GM19328 (cell line): Measurements from ENCODE around the gene PLXNB1.

Experiments
- ATAC-seq: cut with Tn5 transposase; IDR thresholded peaks from one replicate; pipeline ENCODE4 v1.9.1; 2021; ENCODE audit warnings: mild to moderate bottlenecking, moderate library complexity; ENCODE audit not compliant: unreplicated experiment

Gene PLXNB1

GRCh38 chr3:48435223-48435595 lies 5.3 kb upstream of the PLXNB1 start:
- ATAC-seq = no peak

DNA sequence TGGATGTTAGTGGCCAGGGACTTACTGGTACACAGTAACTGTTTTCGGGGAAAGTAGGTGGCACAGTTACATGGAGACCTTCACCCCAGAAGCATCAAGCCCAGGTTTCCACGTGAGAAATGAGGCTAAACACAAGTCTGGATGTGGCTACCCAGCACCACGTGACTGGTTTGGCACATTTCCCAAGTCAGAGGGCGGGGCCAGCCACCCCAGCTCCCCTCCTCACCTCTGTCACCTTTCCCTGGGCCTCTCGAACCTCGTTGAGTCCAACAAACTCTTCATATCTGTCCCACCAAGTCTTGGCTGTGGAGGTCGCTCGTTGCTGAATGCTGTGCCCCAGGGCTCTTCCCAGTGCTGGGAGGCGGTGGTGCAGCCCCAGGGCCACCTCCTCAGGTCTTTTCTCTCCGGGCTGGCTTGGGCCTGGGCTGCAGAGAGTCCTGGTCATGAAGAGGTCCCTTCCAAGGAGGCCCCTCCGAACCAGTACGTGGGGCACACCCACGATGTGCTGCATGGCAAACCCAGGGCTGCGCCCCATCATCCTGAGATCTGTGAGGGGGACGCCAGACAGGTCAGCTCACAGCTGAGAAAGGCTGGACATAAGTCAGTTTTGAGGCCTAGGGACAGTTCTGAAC lies 4.8 kb upstream of the PLXNB1 start:
- ATAC-seq = no peak

GRCh38 chr3:48433472-48434118 lies 3.7 kb upstream of the PLXNB1 start:
- ATAC-seq = no peak

DNA sequence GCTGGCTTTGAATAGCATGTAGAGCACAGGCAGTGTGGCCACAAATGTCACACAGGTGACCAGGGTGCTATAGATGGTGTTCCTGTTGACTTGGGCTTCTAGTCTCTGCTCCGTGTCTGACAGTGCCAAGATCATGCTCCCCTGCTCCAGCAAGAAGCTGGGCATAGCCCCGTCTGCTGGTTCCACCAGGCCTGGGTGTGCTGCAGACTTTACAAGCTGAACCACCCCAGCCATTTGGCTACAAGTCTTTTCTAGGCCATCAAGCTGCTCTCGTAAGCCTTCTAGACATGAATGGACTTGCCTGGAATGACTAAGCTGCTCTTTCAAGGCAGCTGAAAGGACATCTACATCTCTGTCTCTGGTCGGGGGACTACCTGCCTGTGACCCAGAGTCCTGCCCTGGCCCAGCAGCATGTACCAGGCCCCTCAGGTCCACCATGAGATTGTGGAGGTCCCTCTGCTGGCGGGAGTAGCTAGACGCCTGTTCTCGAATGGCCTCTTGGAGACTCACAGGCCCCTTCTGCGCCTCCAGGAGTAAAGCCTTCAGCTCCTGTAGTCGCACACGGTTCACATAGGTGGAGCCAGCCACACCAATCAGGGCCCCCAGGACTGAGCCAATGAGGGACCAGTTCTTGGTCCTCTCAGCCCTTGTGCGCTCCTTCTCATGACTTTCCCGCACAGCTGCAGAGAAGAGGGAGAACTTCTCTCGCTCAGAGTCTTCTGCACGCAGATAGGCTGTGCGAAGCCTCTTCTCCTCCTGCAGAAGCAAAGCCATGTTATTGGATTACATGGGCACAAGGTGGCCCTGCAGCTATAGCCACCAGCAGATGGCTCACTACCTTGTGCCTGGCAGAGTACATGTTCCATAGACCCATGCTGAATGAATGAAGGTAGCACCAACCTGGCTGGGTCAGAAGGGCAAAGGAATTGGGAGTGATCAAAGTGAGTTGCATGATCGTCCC lies 2.8 kb upstream of the PLXNB1 start:
- no peak for ATAC-seq

- no peak for ATAC-seq
Observed at GRCh38 chr3:48431224-48432029, 1.5 kb upstream of the PLXNB1 start.

- no peak for ATAC-seq
Observed at GRCh38 chr3:48430708-48431101, 819 bp upstream of the PLXNB1 start.

DNA sequence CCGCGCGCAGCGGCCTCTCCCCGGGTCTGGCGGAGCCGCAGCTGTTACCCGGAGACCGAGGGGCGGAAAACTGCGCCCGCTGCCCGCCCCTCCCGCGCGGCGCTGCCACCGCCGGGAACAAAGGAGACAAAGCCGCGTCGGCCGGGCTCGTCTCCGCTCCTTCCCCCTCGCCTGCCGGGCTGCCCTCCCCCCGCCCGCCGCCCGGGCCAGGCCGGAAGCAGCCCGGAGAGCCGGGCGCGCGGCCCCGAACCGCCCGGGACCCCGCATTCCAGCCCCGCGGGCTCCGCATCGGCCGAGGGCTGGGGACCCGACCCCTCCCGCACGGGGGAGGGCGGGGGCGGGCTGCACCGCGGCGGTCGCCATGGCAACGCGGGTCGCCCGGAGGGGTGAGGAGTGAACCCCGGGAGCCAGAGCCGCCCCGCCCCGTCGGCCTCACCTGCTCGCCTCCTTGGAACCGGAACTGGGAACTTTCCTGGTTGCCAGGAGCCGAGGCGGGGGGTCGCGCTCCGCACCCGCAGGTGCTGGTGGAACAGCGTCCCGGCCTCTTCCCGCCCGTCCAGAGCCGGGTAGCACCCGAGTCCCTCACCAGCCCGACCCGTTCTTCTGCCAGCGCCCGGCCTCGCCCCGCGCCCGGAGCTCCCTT lies 448 bp downstream of the PLXNB1 start:
- ATAC-seq = no peak

DNA sequence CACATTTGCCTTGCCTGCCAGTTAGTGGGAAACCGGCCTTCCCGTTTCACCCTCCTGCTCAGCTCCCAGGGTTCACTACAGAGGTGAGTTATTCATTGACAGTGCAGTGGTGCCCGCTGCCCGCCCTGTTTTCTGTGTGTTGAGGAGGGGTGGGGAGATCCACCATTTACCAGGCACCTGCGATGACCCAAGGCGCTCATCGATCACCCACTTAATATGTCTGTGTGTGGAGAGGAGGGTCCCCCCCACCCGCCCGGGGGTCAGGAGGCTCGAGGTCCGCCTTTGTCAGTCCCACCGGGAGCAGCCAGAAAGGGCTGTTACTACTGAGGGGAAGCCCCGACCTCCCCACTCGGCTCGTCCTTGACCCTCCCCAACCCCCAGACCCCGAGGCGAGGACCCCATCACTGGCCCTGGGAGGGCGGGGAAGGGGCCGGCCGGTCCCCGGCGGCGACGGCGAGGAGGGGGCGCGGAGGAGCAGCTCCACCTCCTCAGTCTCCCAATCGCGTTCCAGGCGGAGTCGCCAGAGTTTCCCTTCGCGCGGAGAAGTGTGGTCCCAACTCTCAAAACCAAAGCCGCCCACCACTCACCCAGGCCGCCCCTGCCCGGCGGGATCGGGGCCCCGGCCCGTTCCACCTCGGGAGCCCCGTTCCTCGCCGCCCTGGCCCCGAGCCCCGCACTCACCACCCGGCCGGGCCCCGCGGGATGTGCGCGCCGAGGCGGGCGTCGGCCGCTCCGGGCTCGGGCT lies 1.1 kb downstream of the PLXNB1 start:
- ATAC-seq = no peak

GRCh38 chr3:48428088-48428571 lies 1.8 kb downstream of the PLXNB1 start:
- no peak for ATAC-seq

GRCh38 chr3:48427630-48427962 lies 2.3 kb downstream of the PLXNB1 start:
- ATAC-seq = no peak

DNA sequence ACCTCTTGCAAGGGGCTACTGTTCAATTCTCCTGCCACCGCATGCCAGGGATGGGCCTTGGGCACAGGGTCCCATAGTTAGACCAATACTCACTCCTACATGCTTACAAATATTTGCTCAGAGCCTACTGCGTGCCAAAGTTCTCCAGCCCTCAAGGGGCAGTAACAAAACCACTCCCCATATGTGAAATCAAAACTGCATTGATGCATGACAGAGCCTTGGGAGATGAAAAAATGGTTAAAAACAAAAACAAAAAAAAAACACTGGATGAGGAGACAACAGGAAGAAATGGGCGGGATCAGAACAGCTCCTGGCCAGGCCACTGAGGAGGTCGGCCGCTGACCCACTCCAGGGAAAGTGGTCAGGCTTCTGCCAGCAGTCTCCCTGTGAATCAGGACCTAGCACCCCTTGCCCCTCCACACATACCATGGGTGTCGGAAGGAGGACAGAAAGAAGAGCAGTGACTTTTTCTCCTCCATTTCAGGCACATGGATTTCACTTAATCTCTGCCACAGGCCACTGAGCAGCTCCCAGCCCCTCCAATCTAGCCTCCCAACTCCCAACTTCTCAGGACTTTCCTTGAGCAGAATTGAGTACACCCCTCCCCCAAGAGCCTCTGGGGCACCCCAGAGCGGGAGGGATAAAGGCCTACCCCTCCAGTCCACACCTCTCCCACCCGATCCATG lies 2.8 kb downstream of the PLXNB1 start:
- ATAC-seq = no peak

DNA sequence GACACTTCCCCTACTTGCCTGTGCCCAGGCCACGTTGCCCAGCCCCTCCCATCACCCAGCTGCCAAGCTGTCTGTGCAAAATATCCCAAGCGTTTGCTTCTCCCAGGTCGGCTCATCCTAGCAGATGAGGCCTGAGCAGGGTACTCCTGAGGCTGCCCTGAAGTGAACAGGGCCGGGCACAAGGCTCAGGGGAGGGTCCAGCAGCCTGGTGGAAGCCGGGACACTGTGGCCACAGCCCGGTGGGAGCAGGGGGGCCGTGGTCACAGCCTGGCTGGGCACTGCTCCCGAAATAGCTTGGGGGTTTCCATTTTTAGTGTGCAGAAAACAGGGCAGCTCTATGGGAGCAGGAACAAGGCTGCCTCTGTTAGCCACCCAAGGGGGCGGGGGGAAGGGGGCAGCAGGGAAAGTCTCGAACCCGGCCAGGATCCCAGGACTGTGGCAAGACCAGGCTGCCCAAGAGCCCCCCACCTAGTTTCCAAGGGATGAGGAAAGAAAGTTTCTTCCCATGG lies 3.4 kb downstream of the PLXNB1 start:
- no peak for ATAC-seq

DNA sequence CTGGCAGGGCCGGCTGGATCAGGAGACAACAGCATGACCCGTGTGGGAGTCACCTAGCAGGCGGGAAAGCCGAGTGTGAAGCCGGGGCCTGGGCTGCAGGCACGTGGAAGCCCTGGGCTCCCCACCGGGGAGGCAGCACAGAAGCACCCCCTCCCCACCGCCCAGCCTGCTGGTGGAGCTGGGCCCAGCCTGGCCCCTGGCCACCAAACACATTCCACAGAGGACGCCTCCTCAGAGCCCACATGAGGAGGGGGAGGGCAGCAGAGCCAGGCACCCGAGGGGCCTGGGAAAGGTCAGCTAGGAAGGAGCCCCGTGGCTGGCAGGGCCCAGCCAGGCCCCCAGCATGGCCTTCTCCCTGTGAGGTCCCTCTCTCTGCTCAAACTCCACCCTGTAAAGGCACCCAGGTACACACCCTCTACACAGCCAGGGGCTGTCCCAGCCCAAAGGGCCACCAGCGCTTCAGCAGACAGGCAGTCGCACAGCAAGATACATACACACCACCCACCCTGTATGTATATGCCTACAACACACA lies 4.5 kb downstream of the PLXNB1 start:
- no peak for ATAC-seq

DNA sequence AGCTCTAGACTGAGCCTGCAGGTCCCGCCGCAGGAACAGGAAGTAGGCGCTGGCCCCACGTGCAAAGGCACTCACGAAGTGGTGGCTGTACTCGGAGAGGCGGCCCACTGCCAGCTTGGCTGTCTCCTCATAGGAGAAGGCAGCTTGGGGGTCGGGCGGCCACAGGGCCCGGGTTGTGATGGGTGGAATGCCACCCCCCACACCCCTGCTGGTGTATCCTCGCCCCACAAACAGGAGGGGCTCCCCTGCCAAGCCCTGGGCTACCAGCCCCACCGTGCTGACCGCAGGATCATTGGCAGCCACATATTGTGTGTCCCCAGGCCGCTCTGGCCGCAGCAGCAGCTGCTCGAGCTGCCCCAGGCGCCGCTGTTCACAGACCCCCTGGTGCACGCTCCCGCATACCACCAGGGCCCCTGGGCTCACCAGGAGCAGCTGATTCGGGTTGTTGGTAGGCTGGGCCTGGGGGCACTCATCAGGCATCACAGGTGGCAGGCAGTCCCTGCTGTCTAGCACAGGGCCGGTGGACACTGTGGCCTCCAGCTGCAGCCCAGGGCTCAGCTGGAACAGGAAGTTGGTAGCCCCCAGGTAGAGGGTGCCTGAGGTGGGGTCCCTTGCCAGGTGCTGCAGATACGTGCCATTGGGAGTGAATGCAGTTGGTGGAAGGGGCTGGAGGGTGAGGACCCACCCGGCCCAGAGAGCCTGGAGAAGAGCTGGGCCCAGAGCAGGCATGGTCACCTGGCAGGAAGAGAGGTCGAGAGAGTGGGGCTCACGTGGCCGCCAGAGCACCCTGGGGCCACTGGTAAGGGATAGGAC lies 5.8 kb downstream of the PLXNB1 start:
- no peak for ATAC-seq

DNA sequence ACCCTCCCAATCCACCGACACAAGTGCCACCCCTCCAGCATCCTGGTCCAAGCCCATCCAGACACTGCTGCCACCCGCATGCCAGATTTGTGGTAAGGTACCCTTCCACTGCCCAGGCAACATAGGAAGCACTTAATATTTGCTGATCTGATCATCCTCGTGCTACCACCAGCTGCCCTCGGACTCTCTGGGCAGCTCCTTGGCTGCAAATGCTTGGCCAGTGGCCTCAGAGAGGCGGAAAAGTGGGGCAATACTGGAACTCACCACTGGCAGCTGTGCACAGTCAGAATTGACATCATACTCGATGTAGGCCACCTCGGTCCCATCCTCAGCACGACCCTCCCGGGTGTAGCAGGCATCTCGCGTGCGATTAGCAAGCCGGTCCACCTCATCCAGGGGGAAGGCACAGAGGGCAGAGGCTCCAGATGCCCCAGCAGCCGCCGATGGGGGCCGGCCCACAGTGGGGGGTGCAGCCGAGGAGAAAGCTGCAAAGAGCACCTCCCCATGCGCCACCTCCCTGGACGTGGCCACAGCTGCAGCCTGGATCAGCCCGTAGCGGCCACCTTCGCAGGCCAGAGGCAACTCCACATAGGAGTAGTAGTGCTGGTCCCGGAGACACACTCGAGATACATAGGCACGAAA lies 6.5 kb downstream of the PLXNB1 start:
- no peak for ATAC-seq

- no peak for ATAC-seq
Observed at GRCh38 chr3:48422681-48423080, 7.2 kb downstream of the PLXNB1 start.

GRCh38 chr3:48422272-48422671 lies 7.6 kb downstream of the PLXNB1 start:
- ATAC-seq = no peak
